GM21786 (cell line): ENCODE results near the gene SARDH.

Experiments used
- ATAC-seq: cut with Tn5 transposase; IDR thresholded peaks from one replicate; pipeline ENCODE4 v1.9.1; 2021; ENCODE audit not compliant: unreplicated experiment

The SARDH gene

GRCh38 chr9:133737774-133738639 is at the start of gene SARDH:
SARDH (minus strand) TSS chr9:133738352; CDS start chr9:133734173, 4,179 bp downstream.
- ATAC-seq = no peak

GRCh38 chr9:133787754-133788025 is 49.5 kb upstream of the SARDH start:
- peak; percentile 55 for ATAC-seq

- ATAC-seq = no peak
These were observed 49.0 kb upstream of the SARDH start for GRCh38 chr9:133786907-133787753.

GRCh38 chr9:133786371-133786753 is 48.2 kb upstream of the SARDH start:
- peak; percentile 42 for ATAC-seq

- no peak for ATAC-seq
These were observed 47.7 kb upstream of the SARDH start for GRCh38 chr9:133785753-133786370.

GRCh38 chr9:133784731-133785561 is 46.8 kb upstream of the SARDH start:
- ATAC-seq = no peak

GRCh38 chr9:133783331-133783731 is 45.2 kb upstream of the SARDH start:
- no peak for ATAC-seq

GRCh38 chr9:133782157-133783130 is 44.3 kb upstream of the SARDH start:
- no peak for ATAC-seq

GRCh38 chr9:133781828-133782135 is 43.6 kb upstream of the SARDH start:
- ATAC-seq = no peak

GRCh38 chr9:133780962-133781827 is 43.0 kb upstream of the SARDH start:
- ATAC-seq = no peak

GRCh38 chr9:133780404-133780945 is 42.3 kb upstream of the SARDH start:
- ATAC-seq = no peak

- no peak for ATAC-seq
These were observed 41.6 kb upstream of the SARDH start for GRCh38 chr9:133779516-133780403.

GRCh38 chr9:133779081-133779480 is 40.9 kb upstream of the SARDH start:
- ATAC-seq = no peak

GRCh38 chr9:133778336-133779013 is 40.3 kb upstream of the SARDH start:
- no peak for ATAC-seq

GRCh38 chr9:133777871-133778270 is 39.7 kb upstream of the SARDH start:
- ATAC-seq = no peak

- ATAC-seq = no peak
These were observed 39.1 kb upstream of the SARDH start for GRCh38 chr9:133777068-133777791.
